ENCODE data around the gene ISYNA1. TPM values are rescaled to one million over a fixed set of nuclear protein-coding genes. Genes with fewer than 3 reads are reported as not detected.

Gene ISYNA1
- total RNA-seq, 1 donor from 2014 or later, result 81.7 TPM

- Histone ChIP-seq H3K4me3 (no peak overlapping the region), H3K36me3 (no peaks in the 10 kb centered on the region), H3K79me2 (ENCODE audit: low read depth) (no peaks in the 10 kb centered on the region), H2AFZ (replicated peaks) (no peak overlapping the region), H3K4me2 (no peak overlapping the region), H4K20me1 (ENCODE audit: low read depth) (peaks cover 17% of the 10 kb centered on the region), H3K4me1 (peaks cover 22% of the 10 kb centered on the region), H3K27ac (no peak overlapping the region), H3K27me3 (no peaks in the 10 kb centered on the region), H3F3A (ENCODE audit: low read depth) (peaks cover 51% of the 10 kb centered on the region), H3K9ac (no peak overlapping the region), H3K9me3 (ENCODE audit: low read depth) (no peaks in the 10 kb centered on the region)
- no peak for DNase-seq (ENCODE audit: low spot score)
- Mint-ChIP-seq H3K27me3 (ENCODE audit: insufficient read depth, low read depth) (peaks cover 8% of the 10 kb centered on the region), H3K9me3 (peaks cover 2% of the 10 kb centered on the region), H3K4me1 (peaks cover 43% of the 10 kb centered on the region), H3K36me3 (peaks cover 11% of the 10 kb centered on the region), H3K4me3 (no peak overlapping the region), H3K27ac (peak overlapping the region; percentile 53)
- TF ChIP-seq EZH2phosphoT487 (IDR thresholded peaks at IDR 0.05) (no peak), CTCF (IDR thresholded peaks at IDR 0.05) (peak; percentile 27), EZH2 (IDR thresholded peaks at IDR 0.05) (no peak)
These were observed 2.5 kb upstream of the ISYNA1 start for GRCh38 chr19:18440415-18440877.

- Histone ChIP-seq H3K4me1 (peaks cover 22% of the 10 kb centered on the region), H4K20me1 (ENCODE audit: low read depth) (peaks cover 23% of the 10 kb centered on the region), H3K4me3 (peak overlapping the region; percentile 4), H2AFZ (replicated peaks) (no peak overlapping the region), H3K4me2 (peak overlapping the region; percentile 78), H3K36me3 (no peaks in the 10 kb centered on the region), H3K9ac (no peak overlapping the region), H3F3A (ENCODE audit: low read depth) (peaks cover 57% of the 10 kb centered on the region), H3K9me3 (ENCODE audit: low read depth) (no peaks in the 10 kb centered on the region), H3K27ac (peak overlapping the region; percentile 75), H3K79me2 (ENCODE audit: low read depth) (no peaks in the 10 kb centered on the region), H3K27me3 (no peaks in the 10 kb centered on the region)
- Mint-ChIP-seq H3K27ac (peak overlapping the region; percentile 97), H3K4me3 (peak overlapping the region; percentile 80), H3K9me3 (peaks cover 2% of the 10 kb centered on the region), H3K27me3 (ENCODE audit: insufficient read depth, low read depth) (peaks cover 8% of the 10 kb centered on the region), H3K4me1 (peaks cover 44% of the 10 kb centered on the region), H3K36me3 (peaks cover 11% of the 10 kb centered on the region)
- TF ChIP-seq CTCF (IDR thresholded peaks at IDR 0.05) (no peak), EZH2 (IDR thresholded peaks at IDR 0.05) (no peak), EZH2phosphoT487 (IDR thresholded peaks at IDR 0.05) (no peak)
- no peak for DNase-seq (ENCODE audit: low spot score)
These were observed 1.9 kb upstream of the ISYNA1 start for GRCh38 chr19:18439910-18440237.

- TF ChIP-seq EZH2 (IDR thresholded peaks at IDR 0.05) (no peak), CTCF (IDR thresholded peaks at IDR 0.05) (peak; percentile 32), EZH2phosphoT487 (IDR thresholded peaks at IDR 0.05) (no peak)
- Histone ChIP-seq H3K4me3 (peak overlapping the region; percentile 4), H3F3A (ENCODE audit: low read depth) (peaks cover 63% of the 10 kb centered on the region), H4K20me1 (ENCODE audit: low read depth) (peaks cover 29% of the 10 kb centered on the region), H3K4me2 (peak overlapping the region; percentile 78), H3K27me3 (no peaks in the 10 kb centered on the region), H3K4me1 (peaks cover 24% of the 10 kb centered on the region), H3K79me2 (ENCODE audit: low read depth) (peaks cover 3% of the 10 kb centered on the region), H2AFZ (replicated peaks) (no peak overlapping the region), H3K9me3 (ENCODE audit: low read depth) (no peaks in the 10 kb centered on the region), H3K36me3 (no peaks in the 10 kb centered on the region), H3K9ac (no peak overlapping the region), H3K27ac (peak overlapping the region; percentile 75)
- Mint-ChIP-seq H3K4me1 (peaks cover 50% of the 10 kb centered on the region), H3K9me3 (peaks cover 2% of the 10 kb centered on the region), H3K27me3 (ENCODE audit: insufficient read depth, low read depth) (peaks cover 8% of the 10 kb centered on the region), H3K27ac (peak overlapping the region; percentile 97), H3K4me3 (peak overlapping the region; percentile 80), H3K36me3 (peaks cover 11% of the 10 kb centered on the region)
- DNase-seq (ENCODE audit: low spot score), result peak; percentile 76
These were observed 1.3 kb upstream of the ISYNA1 start for GRCh38 chr19:18439025-18439909.
